Measurements from ENCODE around the gene TIPARP. TPM values are rescaled to one million over a fixed set of nuclear protein-coding genes. Genes with fewer than 3 reads are reported as not detected.
A peak's percentile ranks its signal among the peaks of the same experiment; 100 is the strongest.

Gene TIPARP, protein sequence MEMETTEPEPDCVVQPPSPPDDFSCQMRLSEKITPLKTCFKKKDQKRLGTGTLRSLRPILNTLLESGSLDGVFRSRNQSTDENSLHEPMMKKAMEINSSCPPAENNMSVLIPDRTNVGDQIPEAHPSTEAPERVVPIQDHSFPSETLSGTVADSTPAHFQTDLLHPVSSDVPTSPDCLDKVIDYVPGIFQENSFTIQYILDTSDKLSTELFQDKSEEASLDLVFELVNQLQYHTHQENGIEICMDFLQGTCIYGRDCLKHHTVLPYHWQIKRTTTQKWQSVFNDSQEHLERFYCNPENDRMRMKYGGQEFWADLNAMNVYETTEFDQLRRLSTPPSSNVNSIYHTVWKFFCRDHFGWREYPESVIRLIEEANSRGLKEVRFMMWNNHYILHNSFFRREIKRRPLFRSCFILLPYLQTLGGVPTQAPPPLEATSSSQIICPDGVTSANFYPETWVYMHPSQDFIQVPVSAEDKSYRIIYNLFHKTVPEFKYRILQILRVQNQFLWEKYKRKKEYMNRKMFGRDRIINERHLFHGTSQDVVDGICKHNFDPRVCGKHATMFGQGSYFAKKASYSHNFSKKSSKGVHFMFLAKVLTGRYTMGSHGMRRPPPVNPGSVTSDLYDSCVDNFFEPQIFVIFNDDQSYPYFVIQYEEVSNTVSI
- 9.7 and 10.0 TPM in 2 replicates for total RNA-seq (2014; rRNA removed; shearing (Covaris generic))
- total RNA-seq (2022), result 13.4 and 14.8 TPM in 2 replicates
- Bru-seq, nascent RNA, result percentile 82 among the genes with signal in this experiment
- BruChase-seq, experiment 1, labeled RNA remaining after a 6-hour chase, result percentile 50 among the genes with signal in this experiment
- BruChase-seq, experiment 2, labeled RNA remaining after a 2-hour chase, result percentile 63 among the genes with signal in this experiment
- long read RNA-seq, full-length matches to known transcripts, result 3 of 3 reads
- long read RNA-seq, partial matches to known transcripts, result 0 of 3 reads
- long read RNA-seq, other reads (novel, unspliced or antisense), result 0 of 3 reads

DNA sequence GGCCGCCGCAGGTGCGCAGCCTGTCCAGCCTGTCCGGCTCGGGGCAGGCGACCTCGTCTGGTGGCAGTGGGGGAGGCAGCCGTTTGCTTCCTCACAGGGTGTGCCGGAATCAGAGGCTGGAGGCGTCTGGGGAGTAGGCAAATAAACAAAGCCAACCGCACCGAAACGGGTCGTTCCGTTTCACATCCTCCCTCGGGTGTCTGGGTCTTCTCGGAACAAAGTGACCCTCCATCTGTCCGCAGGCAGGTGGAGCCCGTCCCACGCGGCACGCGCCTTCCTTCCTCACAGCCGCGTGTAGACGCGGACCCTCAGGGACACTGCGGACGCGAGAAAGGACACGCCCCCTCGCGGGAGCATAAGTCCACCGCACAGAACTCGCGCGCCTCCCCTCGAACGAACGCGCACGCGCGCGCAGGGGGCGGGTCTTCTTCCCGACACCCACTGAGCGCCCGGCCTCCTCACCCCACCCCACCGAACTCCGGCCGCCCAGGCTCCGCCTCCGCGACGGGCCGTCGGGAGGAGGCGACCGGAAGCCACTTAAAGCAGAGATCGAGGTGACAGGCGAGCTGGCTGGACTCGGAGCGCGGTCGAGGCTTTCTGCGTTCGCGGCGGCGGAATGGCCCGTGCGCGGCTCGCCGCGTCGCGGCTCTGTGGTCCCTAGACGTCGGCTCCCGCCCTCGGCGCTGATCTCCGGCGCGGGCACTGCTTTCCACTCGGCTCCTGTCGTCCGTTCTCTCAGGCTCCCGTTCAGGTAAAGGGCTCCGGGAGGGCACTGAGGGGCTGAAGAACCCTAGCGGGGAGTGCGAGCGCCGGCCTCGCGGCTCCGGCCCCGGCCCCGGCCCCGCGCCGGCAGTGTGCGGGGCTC lies at the start of gene TIPARP:
TSS of gene TIPARP (plus strand) at position 545 of the 865 bp plus-strand sequence. CDS start 3,108 bp downstream, outside the sequence.
- H3K4me1 ChIP-seq (ENCODE audit: insufficient read depth, low read length, poor library complexity, severe bottlenecking), result peaks cover 39% of the 10 kb centered on the region
- TF ChIP-seq, protein P1, sequence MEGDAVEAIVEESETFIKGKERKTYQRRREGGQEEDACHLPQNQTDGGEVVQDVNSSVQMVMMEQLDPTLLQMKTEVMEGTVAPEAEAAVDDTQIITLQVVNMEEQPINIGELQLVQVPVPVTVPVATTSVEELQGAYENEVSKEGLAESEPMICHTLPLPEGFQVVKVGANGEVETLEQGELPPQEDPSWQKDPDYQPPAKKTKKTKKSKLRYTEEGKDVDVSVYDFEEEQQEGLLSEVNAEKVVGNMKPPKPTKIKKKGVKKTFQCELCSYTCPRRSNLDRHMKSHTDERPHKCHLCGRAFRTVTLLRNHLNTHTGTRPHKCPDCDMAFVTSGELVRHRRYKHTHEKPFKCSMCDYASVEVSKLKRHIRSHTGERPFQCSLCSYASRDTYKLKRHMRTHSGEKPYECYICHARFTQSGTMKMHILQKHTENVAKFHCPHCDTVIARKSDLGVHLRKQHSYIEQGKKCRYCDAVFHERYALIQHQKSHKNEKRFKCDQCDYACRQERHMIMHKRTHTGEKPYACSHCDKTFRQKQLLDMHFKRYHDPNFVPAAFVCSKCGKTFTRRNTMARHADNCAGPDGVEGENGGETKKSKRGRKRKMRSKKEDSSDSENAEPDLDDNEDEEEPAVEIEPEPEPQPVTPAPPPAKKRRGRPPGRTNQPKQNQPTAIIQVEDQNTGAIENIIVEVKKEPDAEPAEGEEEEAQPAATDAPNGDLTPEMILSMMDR (conservative IDR thresholded peaks at IDR 0.05; ENCODE audit: low read length), result peak; percentile 79
- no peak for TF ChIP-seq EZH2phosphoT487 (IDR thresholded peaks at IDR 0.05; ENCODE audit: borderline replicate concordance, low read depth, low read length)
- H3K27ac ChIP-seq (ENCODE audit: low read depth, low read length, poor library complexity, severe bottlenecking), result peak within 1 kb of the TSS; percentile 77
- peak within 1 kb of the TSS; percentile 71 for H2AFZ ChIP-seq (ENCODE audit: low read length)
- no peaks in the 10 kb centered on the region for H3K9me3 ChIP-seq (ENCODE audit: low read length)
- peak within 1 kb of the TSS; percentile 87 for H3K4me2 ChIP-seq (ENCODE audit: low read length)
- ChIA-PET POLR2A (interaction anchor here (0.6 to 2.7 kb wide), 16 partner anchors 8 to 809 kb away, joined by 3 to 16 read pairs (median 4); partner anchors contain the start of gene SSR3), CTCF (ENCODE audit: unreplicated experiment) (interaction anchor here (0.9 to 1.1 kb wide), 3 partner anchors 119 to 457 kb away, joined by 4 to 7 read pairs (median 5); partner anchors contain the start of gene SSR3)
- peaks cover 21% of the 10 kb centered on the region for H3K36me3 ChIP-seq (ENCODE audit: insufficient read depth, low read length)
- peak; percentile 97 for DNase-seq (ENCODE audit: low spot score)
- BruUV-seq (replicated peaks), result no TSS peak
- intact Hi-C loops (cut with micrococcal nuclease; ENCODE audit: unreplicated experiment), result loop anchor here (1.0 to 10.0 kb wide), 9 partner anchors 119 to 819 kb away; partner anchors contain the start of genes CCNL1, SLC33A1 and SSR3
- peaks cover 33% of the 10 kb centered on the region for H4K20me1 ChIP-seq (ENCODE audit: insufficient read depth, low read length)
- peaks cover 38% of the 10 kb centered on the region for H3K79me2 ChIP-seq (ENCODE audit: insufficient read depth, low read depth, low read length)
- peak within 1 kb of the TSS; percentile 96 for H3K4me3 ChIP-seq (ENCODE audit: low read depth, low read length, poor library complexity, severe bottlenecking)
- no peaks in the 10 kb centered on the region for H3K9me2 ChIP-seq (ENCODE audit: insufficient read depth, low read length)

DNA sequence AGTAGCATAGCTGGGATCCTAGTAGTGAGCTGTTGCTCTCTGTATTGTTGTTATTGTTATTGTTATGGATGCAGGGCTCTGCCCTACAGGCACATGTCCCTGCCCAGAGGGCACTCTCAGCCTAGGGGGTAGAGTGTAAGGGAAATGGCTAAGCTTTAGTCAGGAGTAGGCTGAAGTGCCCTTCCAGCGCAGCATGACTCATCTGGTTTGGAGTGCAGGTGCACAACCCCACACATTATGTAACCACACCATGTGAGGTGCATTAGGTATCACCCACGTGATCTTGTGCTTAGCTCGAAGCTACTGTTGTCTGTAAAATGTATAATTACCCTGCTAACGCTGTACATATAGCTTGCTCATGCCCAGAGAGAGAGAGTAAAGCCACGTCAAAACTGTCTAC lies 48.3 kb upstream of the TIPARP start:
- intact Hi-C loops (cut with micrococcal nuclease; ENCODE audit: unreplicated experiment), result no loop called here
- Histone ChIP-seq H3K9me2 (ENCODE audit: insufficient read depth, low read length) (no peaks in the 10 kb centered on the region), H3K4me3 (ENCODE audit: low read depth, low read length, poor library complexity, severe bottlenecking) (no peak overlapping the region), H3K9me3 (ENCODE audit: low read length) (no peaks in the 10 kb centered on the region), H4K20me1 (ENCODE audit: insufficient read depth, low read length) (no peaks in the 10 kb centered on the region), H3K4me1 (ENCODE audit: insufficient read depth, low read length, poor library complexity, severe bottlenecking) (no peaks in the 10 kb centered on the region), H3K79me2 (ENCODE audit: insufficient read depth, low read depth, low read length) (no peaks in the 10 kb centered on the region), H2AFZ (ENCODE audit: low read length) (no peak overlapping the region), H3K36me3 (ENCODE audit: insufficient read depth, low read length) (no peaks in the 10 kb centered on the region), H3K27ac (ENCODE audit: low read depth, low read length, poor library complexity, severe bottlenecking) (no peak overlapping the region), H3K4me2 (ENCODE audit: low read length) (no peak overlapping the region)
- TF ChIP-seq, protein P1 (conservative IDR thresholded peaks at IDR 0.05; ENCODE audit: low read length), result no peak
- TF ChIP-seq EZH2phosphoT487 (IDR thresholded peaks at IDR 0.05; ENCODE audit: borderline replicate concordance, low read depth, low read length), result no peak
- ChIA-PET POLR2A (no interaction called here), CTCF (ENCODE audit: unreplicated experiment) (no interaction called here)
- BruUV-seq (replicated peaks), result no TSS peak
- peak; percentile 6 for DNase-seq (ENCODE audit: low spot score)

Measured in OCI-LY7 (cell line).